ENCODE measurements around the gene ZBTB2.
"Not testable (repeated sequence)": the region's sequence is repeated elsewhere in the genome, so short reads cannot be mapped to it uniquely, and the experiment has no call there.

Gene ZBTB2

DNA sequence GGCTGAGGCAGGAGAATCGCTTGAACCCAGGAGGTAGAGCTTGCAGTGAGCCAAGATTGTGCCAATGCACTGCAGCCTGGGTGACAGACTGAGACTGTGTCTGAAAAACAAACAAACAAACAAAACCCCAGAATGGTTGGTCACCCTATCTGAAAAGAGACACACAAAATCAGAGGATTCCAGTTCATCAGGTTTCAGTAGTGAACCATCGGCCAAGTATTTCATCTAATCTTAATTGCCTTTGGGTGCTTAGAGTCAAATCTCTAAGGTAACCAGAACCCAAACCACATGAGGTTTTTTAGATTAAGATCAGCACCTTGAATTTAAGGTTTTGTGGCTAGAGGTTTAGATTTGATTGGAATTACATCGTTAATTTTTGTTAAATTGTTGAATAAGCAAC is 8.3 kb upstream of the ZBTB2 start:
- no peak for DNase-seq

DNA sequence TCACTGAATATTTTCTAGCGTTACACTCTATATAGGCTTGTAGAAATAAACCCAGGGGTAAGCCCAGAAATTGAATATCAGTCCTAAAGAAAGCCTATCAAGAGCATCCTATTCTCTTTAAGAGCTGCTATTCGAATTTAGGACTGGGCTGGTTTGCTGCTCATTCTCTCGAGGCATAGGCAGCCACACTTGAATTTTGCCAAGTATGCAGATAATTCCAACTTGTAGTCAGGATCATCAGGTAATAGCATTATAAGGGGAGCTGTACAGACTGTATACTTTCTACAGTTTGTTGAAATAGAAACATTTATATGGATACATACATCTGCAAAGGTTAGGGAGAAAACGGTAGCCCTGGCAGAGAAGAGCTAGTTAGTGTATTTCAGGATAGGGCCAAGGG is 2.1 kb upstream of the ZBTB2 start:
- DNase-seq: no peak

DNA sequence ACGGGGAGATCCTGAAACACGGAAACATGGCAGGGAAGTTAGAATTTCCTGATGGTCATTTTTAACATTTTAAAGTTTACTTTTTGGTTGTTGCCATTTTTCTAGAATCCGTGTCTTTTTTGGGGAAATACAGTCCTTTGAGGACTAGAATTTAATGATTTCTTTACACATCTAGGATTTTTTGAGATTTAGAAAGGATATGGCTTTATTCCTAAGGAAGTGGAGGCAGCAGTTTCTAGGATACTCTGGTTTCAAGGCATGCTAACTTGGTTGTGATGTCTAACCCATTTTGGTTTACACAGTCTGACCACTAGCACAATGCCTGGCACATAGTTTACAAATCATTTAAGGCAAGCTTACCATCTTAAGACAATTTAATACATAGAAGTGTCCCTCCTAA is 1.1 kb upstream of the ZBTB2 start:
- no peak for DNase-seq

DNA sequence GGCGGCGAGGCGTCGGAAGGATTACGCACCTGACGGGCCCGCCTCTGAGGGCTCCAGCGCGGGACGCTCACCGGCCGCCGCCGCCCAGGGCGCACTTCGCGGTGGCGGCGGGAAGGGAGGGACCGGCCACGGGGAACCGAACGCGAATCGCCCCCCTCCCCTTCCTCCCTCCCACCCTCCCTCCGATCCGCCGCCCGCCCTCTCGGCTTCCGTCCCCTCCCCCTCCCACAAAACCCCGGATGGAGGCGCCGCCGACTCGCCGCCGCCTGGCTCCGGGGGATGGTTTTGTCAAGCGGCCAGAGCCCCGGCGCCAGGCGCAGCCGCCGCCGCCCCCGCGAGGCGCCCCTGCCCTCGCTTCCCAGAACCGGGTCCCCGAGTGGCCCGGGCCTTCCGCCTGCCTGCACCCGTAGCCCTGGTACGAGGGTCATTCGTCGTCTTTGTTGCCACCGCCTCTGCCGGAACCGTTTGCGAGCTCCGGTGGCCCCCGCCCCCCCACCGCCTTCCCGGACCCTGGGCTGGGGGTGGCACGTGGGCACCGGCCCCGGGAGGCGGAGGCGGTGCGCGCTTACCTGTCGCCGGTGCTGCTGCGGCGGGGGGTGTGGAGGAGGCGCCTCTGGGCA is 398 bp downstream of the ZBTB2 start:
- peak; percentile 60 to 81 (median 71) for DNase-seq

DNA sequence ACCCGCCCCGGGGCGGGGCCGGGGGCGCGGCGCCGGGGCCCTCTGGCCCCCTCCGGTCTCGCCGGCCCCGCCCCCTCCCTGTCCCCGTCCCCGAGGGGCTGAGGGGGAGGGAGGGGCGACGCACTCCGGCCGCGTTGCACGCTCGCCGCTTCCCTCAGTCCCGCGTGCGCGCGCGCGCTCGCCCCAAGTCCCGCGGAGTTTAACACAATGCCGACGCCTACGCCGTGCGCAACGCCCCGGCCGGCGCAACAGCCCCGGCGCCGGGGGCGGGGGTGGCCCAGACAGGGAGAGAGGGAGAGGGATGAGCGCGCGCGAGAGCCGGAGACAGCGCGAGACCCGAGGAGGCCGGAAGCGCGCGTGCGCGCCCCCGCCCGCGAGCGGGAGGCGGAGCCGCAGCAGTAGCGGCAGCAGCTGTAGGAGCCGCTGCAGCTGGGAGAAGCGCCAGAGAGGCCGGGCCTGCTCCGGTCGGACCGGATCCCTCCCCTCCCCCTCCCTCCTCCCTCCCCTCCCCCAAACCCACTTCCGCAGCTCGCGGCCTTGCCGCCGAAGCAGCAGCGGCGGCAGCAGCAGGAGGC is 996 bp downstream of the ZBTB2 start:
- peak; percentile 90 to 97 (median 92) for DNase-seq

DNA sequence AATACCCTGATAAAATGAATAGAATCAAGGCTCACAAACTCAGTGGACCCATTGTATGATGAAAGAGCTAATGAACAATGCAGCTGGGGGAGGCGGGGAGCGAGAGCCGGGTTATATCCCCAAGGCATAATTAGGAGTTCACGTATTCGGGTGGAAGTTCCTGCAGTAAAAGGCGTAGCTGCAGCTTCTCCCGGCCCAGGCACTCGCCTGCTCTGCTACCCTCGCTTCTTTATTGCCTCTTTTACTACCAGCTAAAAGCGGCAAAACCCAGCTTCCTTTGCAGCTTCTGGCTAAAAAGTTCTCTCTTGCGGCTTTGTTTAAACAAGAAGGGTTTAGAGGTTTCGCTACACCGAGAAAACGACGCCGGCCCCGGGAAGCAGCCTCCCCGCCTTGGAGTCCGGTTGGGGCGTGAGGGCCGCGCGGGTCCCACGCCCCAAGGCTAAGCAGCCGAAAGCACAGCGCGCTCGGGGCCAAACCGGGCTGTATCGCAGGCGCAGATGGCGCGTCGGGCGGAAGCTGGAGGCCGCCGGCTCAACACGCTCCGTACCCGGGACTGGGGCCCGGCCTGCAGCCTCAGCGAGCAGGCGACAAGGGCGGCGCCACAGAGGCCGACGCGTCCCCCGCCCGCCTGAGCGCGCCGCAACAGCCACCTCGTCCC is 1.6 kb downstream of the ZBTB2 start:
- DNase-seq: no peak

DNA sequence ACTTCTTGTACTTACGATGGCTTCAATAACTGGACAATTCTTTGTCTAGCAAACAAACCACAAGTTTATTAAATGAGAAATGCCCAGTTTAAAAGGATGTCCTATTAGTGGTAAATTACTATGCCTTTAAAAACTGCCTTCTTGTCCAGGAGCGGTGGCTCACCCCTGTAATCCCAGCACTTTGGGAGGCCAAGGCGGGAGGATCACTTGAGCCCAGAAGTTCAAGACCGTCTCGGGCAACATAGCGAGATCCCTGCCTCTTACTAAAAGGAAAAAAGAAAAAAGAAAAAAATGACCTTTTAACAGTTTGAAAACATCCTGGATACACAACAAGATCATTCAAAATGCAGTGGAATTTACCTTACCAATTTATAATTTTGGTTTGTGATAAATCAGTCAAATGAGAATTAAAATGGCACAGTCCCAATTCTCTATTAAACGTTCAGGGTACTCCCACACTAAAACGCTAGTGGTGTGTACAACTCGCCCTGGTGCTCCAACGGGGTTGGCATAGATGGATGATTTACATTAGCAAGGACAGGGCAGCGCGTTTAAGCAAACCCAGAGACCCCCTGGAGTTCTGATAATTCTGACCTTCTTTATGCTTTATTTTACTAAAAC is 2.3 kb downstream of the ZBTB2 start:
- no peak for DNase-seq

DNA sequence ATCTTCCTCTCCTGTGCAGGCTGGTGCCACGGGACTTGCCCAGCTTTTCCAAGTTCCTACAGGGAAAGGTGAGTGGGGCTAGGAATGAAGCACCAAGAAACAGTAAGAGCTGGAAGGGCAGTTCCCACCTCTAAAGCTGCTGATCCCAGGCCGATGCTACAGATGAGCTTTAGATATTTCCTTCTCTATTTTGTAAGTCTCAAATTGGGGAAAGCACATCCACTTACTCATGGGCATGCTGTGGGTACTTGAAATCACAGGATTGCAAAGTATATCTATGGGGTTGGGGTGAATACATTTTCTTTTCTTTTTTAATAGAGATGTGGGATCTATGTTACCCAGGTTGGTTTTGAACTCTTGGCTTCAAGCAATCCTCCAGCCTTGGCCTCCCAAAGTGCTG is 3.1 kb downstream of the ZBTB2 start:
- no peak for DNase-seq

DNA sequence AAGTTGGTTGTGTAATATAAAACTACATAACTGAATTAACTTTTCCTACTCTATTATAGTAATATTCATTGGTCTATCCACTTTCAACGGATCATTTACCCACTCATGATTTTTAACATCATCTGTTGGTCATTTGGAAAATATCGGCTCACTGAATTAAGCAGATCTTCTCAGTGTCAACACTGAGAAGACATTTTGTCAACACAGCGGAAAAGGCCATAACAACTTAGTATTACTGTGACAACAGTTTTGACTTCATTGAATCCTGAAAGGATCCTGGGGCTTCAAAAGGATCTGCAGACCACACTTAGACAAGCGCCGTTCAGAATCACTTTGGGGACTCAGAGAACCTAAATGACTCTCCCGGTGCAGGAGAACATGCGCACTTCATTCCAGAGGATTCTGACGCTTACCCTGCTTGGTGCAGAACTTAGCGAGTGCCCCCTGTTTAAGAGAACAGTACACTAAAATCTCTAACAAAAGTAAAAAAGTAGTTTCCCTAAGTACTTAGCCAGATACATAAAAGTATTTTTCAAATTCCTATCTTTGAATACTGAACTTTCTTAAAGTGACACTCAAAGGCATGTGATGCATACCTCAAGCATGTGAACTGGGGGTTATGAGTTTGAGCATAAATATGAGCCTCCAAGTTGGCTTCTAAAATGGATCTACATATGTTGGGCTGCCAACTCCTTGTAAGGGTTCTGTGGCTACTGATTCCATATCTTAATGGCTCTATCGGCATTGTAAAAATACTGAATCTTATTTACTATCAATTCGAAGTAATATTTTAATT is 4.0 kb downstream of the ZBTB2 start:
- DNase-seq: no peak

DNA sequence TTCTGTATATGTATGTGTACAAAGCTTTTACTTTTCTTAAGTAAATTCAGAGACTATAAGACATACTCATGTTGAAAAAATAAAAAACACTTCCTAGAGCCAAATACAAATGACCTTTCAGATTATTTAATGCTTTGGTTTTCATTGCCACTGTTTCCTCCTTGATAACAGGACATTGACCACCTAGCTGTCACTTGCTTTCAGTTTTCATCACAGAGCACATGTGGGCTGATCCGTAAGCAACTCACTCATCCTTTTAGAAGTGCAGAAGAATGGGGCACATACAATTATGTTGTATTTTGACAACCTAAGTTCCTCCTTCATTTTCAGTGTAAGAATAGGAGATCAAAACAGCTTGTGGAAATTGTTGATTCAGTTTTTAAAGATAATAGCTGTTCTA is 6.2 kb downstream of the ZBTB2 start:
- no peak for DNase-seq

DNA sequence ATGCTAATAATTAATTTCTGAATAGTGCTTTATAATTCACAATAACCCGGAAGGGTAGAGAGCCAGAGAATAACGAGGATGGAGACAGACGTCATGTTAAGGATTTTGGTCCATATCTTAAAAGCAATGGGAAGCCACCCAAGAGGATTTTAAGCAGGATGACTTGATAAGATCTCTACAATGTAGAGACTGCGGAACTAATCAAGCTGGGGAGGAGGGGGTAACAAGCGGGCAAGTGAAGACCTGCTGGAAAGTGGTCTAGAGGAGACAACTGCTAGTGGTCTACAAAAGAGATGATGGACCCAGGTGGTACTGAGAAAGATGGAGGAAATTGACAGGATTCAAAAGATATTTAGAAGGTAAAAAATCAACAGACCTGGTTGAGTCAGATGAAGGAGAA is 7.2 kb downstream of the ZBTB2 start:
- no peak for DNase-seq

DNA sequence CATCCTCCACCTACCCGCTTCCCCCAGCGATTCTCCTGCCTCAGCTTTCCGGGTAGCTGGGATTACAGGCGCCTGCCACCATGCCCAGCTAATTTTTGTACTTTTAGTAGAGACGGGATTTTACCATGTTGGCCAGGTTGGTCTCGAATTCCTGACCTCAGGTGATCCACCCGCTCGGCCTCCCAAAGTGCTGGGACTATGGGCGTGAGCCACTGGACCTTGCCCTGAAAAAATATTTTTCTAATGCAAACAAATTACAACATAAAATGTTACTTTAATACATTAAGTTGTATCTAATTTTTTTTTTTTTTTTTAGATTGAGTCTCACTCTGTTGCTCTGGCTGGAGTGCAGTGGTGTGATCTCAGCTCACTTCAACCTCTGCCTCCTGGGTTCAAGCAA is 8.7 kb downstream of the ZBTB2 start:
- DNase-seq: not testable (repeated sequence)

DNA sequence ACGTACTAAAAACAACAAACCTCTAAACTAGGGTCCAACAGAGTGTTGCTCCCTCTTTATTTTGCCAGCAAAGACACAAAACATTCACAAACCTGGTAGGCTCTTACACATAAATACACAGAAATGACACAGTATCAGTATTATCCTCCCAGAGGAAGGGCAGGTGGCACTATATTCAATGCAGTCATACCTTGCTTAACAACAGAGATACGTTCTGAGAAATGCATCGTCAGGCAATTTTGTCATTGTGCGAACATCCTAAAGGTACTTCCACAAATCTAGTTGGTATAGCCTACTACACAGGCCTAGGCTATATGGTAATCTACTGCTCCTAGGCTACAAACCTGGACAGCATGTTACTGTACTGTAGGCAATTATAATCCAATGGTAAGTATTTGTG is 9.6 kb downstream of the ZBTB2 start:
- DNase-seq: no peak

DNA sequence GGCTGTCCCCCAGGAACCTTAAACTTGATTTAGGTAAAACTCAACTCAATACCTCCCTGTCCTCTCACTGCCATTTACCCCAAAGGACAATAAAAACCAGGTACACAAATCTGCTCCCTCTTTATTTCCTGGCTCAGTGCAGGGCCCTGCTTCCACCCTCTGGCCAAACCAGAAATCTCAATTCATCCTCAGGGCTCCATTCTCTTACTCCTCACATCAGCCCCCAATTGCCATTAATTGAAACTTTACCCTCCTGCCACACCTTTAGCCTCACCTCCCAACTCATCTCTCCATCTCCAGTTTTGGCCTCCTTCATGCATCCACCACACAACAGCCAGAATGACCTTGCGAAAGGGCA is 10.5 kb downstream of the ZBTB2 start:
- DNase-seq: no peak

DNA sequence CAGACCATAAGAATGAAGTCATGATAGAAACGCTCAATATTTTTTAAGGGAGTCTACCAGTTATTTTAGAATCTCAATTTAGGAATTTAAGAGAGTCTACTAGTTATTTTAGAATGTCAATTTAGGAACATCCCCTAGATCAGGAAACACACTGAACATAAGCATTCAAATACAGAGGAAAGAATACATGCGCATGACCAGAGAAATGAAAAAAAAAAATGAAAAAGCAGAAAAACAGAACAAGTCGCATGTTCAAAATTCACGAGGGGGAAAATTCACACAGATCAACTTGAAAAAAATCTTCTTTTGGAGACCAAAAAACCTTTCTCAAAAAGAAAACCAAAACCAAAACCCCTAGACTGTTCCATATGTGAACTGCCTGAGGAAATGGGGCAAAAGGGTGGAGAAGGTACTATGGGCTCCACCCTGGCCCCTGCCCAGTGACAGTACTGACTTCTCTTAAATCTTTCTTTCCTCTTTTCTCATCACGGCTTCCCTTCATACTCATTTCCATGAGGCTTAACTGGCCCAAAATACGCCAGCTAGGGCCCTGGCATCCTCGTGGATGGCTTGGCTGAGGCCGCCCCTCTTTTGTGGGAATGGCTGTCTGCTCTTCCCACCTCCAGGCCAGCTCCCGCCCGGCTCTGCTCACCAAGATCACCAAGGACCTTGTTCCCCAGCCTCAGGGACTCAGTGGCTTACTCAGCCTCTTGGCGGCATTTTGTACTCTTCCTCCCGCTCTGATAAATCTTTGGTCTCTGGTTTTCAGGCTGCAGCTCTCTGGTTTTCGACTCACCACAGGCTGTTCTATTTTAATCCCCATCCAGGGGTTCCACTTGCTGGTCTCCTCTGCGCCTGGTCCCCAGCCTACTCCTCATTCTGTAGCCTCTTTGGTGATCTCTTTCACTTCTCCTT is 11.2 kb downstream of the ZBTB2 start:
- DNase-seq: no peak

DNA sequence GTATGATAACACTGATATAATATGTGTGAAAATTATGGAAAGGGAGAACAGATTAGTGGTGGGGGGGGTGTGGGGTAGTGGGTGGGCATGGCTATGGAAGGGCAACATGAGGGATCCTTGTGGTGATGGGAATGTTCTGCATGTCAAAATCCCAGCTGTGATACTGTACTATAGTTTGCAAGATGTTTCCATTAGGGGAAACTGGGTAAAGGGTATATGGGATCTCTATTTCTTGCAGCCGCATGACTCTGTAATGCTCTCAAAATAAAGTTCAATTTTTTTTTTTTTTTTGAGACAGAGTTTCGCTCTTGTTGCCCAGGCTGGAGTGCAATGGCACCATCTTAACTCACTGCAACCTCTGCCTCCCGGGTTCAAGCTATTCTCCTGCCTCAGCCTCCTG is 14.3 kb downstream of the ZBTB2 start:
- no peak for DNase-seq

DNA sequence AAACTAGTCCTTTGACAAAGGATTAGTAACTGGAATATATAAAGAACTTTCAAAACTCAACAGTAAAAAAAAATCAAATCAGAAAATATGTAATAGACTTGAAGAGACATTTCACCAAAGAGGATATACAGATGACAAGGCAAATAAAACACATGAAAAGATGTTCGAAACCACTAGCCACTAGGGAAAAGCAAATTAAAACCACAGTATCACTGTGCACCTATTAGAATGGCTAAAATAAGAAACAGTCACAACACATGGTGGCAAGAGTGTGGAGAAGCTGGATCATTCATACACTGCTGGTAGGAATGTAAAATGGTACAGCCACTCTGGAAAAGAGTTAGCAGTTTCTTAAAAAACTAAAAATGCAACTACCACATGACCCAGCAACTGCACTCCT is 14.9 kb downstream of the ZBTB2 start:
- no peak for DNase-seq

DNA sequence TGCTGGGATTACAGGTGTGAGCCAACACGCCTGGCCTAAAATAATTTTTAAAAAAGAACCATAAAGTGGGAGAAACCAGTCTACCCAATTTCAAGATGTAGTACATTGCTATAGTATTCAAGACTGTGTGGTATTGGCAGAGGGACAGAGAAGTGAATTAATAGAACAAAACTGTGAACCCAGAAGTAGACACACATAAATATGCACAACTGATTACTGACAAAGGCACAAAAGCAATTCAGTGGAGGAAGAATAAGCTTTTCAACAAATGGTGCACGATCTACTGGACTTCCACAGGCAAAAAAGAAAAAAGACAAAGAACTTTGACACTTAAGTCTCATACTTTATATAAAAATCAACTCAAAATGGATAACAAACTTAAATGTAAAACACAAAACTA is 15.5 kb downstream of the ZBTB2 start:
- no peak for DNase-seq

DNA sequence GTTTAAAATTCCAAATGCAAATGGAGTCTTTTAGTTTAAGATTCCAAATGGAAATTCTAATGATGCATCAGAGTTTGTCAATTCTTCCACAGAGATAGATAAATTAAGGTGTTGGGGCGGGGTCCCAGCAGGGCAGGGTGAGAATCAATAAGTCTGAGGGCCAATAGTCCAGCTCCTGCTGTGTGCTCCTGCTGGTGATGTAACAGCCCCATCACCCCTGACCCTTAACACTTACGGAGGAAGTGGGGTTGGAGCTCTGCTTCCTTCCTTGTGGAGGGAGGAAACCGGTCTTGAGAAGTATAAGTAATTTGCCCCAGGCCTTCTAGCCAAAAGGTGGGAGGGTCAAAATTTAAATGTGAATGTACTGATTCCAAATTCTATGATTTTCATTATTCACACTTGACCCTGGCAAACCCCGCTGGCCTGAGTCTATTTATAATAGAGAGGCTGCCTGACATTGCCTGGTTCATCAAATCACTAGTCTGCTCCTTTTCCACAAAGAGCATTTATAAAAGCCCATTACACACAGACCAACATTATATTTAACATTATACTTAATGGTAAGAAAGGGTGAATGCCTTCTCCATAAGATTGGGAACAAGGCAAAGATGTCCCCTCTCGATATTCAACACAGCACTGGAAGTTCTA is 17.2 kb downstream of the ZBTB2 start:
- no peak for DNase-seq

DNA sequence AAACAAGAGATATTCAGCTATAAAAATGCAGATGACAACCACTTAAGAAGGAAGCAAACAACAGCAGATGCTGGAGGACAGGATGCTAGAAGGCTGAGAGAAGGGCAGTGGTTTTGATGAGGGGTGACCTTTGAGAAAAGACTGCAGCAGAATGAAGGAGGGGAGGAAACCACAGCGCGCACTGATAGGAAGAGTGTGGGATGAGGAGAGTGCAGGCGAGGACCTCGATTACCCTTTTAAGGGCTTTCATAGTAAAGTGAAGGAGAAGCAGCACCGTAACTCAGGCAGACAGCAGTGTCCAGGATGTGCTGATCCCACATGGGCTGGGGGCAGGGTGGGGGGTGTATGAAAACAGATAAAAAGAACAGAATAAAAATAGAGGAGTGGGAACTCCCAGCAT is 19.2 kb downstream of the ZBTB2 start:
- no peak for DNase-seq

DNA sequence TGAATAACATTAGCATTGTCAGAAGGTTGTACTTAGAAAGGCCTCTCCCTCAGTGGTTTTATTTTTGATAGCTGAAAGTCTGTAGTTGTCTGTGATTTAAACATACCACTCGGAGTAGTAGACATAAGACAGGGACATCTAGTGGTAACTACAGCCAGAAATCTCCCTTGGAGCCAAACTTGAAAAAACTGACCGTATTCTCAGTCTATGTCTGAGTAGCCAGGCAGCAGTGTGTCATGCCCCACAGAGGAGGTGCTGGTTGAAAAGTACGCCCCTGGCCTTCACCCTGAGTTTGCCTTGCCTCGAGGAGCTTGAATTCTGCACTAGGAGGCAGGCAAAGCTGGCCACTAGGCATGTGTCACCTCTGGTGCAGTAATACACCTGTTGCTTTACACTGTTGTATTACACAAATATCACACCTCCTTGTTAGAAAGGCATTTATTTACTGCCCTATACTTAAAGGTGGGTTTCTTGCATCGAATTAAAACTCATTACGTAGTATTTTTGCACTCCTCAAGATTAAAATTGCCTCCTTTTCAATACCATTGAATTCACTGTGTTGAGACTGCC is 20.8 kb downstream of the ZBTB2 start:
- DNase-seq: no peak

DNA sequence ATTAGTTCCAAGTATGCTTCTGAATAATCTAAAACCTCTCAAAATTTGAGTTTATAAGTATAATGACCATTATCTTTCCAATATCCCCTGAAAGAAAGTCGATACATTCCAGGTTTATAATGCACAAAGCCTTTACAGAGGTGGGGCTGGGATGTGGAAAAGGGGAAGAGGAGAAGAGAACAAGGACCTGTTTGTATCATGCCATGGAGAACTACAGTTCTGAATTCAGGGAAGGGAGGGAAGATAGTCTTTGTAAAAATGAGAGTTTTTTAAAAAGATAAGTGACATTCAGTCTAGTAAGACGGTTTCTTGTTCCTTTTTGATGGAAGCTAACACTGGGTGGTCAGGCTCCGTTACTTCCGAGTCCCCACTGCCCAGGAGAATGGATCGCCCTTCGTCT is 26.1 kb downstream of the ZBTB2 start:
- DNase-seq: no peak

All from activated naive CD4-positive, alpha-beta T cell (primary cell).